ENCODE results near the gene ZMIZ2. TPM values are rescaled to one million over a fixed set of nuclear protein-coding genes. Genes with fewer than 3 reads are reported as not detected.
"Not testable (repeated sequence)": the region's sequence is repeated elsewhere in the genome, so short reads cannot be mapped to it uniquely, and the experiment has no call there.

ZMIZ2 gene
- total RNA-seq, 1 experiment from 2014 or later: 142 TPM

DNA sequence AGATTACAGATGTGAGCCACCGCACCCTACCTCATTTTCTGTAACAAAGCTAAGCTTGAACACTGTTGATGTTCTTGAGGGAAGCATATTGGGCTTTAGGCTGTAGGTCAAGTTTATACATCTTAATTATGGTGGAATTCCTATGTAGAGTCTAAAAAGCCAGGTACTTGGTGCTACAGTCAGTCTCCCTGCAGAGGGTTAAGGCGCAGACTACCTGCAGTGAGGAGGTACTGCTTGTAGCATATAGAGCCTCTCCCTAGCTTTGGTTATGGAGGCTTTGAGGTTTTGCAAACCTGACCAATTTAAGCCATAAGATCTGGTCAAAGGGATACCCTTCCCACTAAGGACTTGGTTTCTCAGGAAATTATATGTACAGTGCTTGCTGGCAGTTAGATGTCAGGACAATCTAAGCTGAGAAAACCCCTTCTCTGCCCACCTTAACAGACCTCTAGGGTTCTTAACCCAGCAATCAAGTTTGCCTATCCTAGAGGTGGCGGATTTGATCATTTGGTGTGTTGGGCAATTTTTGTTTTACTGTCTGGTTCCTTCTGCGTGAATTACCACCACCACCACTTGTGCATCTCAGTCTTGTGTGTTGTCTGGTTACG, 53.9 kb downstream of the ZMIZ2 start:
- BruUV-seq (replicated peaks): no TSS peak
- Histone ChIP-seq H3K79me2 (ENCODE audit: low read depth) (peaks cover 42% of the 10 kb centered on the region), H3K27me3 (ENCODE audit: insufficient read depth, low read depth) (no peaks in the 10 kb centered on the region), H3K9me2 (ENCODE audit: insufficient read depth) (no peaks in the 10 kb centered on the region), H2AFZ (no peak overlapping the region), H3K36me3 (ENCODE audit: low read depth) (peaks cover 52% of the 10 kb centered on the region), H3K27ac (peak overlapping the region; percentile 57), H3K9me3 (ENCODE audit: insufficient read depth, low read depth) (no peaks in the 10 kb centered on the region), H3K4me2 (no peak overlapping the region), H3F3A (ENCODE audit: insufficient read depth, low read depth) (peaks cover 93% of the 10 kb centered on the region), H3K4me1 (replicated peaks; ENCODE audit: insufficient read depth) (peaks cover 46% of the 10 kb centered on the region), H4K20me1 (ENCODE audit: insufficient read depth) (peaks cover 72% of the 10 kb centered on the region), H3K4me3 (no peak overlapping the region)
- DNase-seq: no peak
- CTCF ChIA-PET: interaction anchor here (0.5 kb wide), 1 partner anchor 60 kb away, joined by 3 read pairs; no protein-coding TSS in a partner anchor
- intact Hi-C loops (cut with micrococcal nuclease; ENCODE audit: unreplicated experiment): no loop called here
- TF ChIP-seq EZH2 (IDR thresholded peaks at IDR 0.05; ENCODE audit: low read depth): no peak
- TF ChIP-seq, protein P1, sequence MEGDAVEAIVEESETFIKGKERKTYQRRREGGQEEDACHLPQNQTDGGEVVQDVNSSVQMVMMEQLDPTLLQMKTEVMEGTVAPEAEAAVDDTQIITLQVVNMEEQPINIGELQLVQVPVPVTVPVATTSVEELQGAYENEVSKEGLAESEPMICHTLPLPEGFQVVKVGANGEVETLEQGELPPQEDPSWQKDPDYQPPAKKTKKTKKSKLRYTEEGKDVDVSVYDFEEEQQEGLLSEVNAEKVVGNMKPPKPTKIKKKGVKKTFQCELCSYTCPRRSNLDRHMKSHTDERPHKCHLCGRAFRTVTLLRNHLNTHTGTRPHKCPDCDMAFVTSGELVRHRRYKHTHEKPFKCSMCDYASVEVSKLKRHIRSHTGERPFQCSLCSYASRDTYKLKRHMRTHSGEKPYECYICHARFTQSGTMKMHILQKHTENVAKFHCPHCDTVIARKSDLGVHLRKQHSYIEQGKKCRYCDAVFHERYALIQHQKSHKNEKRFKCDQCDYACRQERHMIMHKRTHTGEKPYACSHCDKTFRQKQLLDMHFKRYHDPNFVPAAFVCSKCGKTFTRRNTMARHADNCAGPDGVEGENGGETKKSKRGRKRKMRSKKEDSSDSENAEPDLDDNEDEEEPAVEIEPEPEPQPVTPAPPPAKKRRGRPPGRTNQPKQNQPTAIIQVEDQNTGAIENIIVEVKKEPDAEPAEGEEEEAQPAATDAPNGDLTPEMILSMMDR (conservative IDR thresholded peaks at IDR 0.05): no peak
- POLR2A ChIA-PET (ENCODE audit: unreplicated experiment): interaction anchor here (0.5 to 0.8 kb wide), 2 partner anchors 55 to 163 kb away, joined by 3 to 9 read pairs; no protein-coding TSS in a partner anchor

DNA sequence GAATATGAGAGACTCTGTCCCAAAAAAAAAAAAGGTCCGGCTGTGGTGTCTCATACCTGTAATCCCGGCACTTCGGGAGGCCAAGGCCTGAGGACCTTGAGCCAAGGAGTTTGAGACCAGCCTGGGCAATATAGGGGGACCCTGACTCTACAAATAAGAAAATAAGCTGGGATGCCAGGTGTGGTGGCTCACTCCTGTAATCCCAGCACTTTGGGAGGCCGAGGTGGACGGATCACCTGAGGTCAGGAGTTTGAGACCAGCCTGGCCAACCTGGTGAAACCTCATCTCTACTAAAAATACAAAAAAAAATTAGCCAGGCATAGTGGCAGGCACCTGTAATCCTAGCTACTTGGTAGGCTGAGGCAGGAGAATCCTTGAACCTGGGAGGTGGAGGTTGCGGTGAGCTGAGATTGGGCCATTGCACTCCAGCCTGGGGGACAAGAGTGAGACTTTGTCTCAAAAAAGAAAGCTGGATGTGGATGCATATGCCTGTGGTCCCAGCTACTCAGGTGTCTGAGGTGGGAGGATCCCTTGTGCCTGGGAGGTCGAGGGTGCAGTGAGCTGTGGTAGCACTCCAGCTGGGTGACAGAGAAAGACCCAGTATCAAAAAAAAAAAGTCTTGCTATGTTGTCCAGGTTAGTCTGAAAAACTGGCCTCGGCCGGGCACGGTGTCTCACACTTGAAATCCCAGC, 55.3 kb downstream of the ZMIZ2 start:
- DNase-seq; intact Hi-C loops (cut with micrococcal nuclease; ENCODE audit: unreplicated experiment); H3K9me2 ChIP-seq (ENCODE audit: insufficient read depth); H3K4me2 ChIP-seq; BruUV-seq (replicated peaks); H3K27me3 ChIP-seq (ENCODE audit: insufficient read depth, low read depth); H2AFZ ChIP-seq; H3K9me3 ChIP-seq (ENCODE audit: insufficient read depth, low read depth); H3K4me3 ChIP-seq: not testable (repeated sequence)
- peaks cover 27% of the 10 kb centered on the region for H3K79me2 ChIP-seq (ENCODE audit: low read depth)
- peaks cover 57% of the 10 kb centered on the region for H4K20me1 ChIP-seq (ENCODE audit: insufficient read depth)
- peaks cover 89% of the 10 kb centered on the region for H3F3A ChIP-seq (ENCODE audit: insufficient read depth, low read depth)
- H3K4me1 ChIP-seq (replicated peaks; ENCODE audit: insufficient read depth): peaks cover 36% of the 10 kb centered on the region
- POLR2A ChIA-PET (ENCODE audit: unreplicated experiment): interaction anchor here (0.6 to 1.0 kb wide), 4 partner anchors 36 to 57 kb away, joined by 3 to 13 read pairs (median 8); partner anchors contain the start of gene H2AZ2
- CTCF ChIA-PET: interaction anchor here (0.7 kb wide), 1 partner anchor 212 kb away, joined by 4 read pairs; no protein-coding TSS in a partner anchor
- peaks cover 38% of the 10 kb centered on the region for H3K36me3 ChIP-seq (ENCODE audit: low read depth)
- peak overlapping the region; percentile 57 for H3K27ac ChIP-seq

DNA sequence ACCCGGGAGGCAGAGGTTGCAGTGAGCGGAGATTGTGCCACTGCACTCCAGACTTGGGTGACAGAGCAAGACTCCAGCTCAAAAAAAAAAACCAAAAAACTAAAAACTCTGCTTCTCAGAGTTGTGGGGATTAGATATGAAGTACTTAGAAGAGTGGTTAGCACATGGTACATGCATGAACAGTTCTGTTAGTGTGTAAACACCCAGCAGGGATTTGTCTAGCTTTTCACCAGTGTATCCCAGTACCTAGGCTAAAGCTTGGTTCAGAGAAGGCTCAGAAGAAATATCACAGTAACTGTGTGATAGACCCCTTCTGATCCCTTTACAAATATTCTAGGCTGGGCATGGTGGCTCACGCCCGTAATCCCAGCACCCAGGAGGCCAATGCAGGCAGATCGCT, 57.3 kb downstream of the ZMIZ2 start:
- Histone ChIP-seq H3K9me2 (ENCODE audit: insufficient read depth) (no peaks in the 10 kb centered on the region), H3F3A (ENCODE audit: insufficient read depth, low read depth) (peaks cover 78% of the 10 kb centered on the region), H3K79me2 (ENCODE audit: low read depth) (peaks cover 7% of the 10 kb centered on the region), H3K4me2 (no peak overlapping the region), H3K4me1 (replicated peaks; ENCODE audit: insufficient read depth) (peaks cover 27% of the 10 kb centered on the region), H3K9me3 (ENCODE audit: insufficient read depth, low read depth) (no peaks in the 10 kb centered on the region), H2AFZ (no peak overlapping the region), H3K36me3 (ENCODE audit: low read depth) (peaks cover 22% of the 10 kb centered on the region), H4K20me1 (ENCODE audit: insufficient read depth) (peaks cover 38% of the 10 kb centered on the region), H3K27ac (no peak overlapping the region), H3K27me3 (ENCODE audit: insufficient read depth, low read depth) (no peaks in the 10 kb centered on the region), H3K4me3 (no peak overlapping the region)
- CTCF ChIA-PET: interaction anchor here (0.6 kb wide), 1 partner anchor 79 kb away, joined by 3 read pairs; no protein-coding TSS in a partner anchor
- intact Hi-C loops (cut with micrococcal nuclease; ENCODE audit: unreplicated experiment): no loop called here
- BruUV-seq (replicated peaks): no TSS peak
- TF ChIP-seq, protein P1 (conservative IDR thresholded peaks at IDR 0.05): no peak
- no peak for TF ChIP-seq EZH2 (IDR thresholded peaks at IDR 0.05; ENCODE audit: low read depth)
- no peak for DNase-seq
- POLR2A ChIA-PET (ENCODE audit: unreplicated experiment): interaction anchor here (0.6 kb wide), 2 partner anchors 42 to 232 kb away, joined by 3 to 7 read pairs; partner anchors contain the start of genes DDX56 and H2AZ2
